HAP-1 (cell line): ENCODE measurements around the gene SLC12A3.
A peak's percentile ranks its signal among the peaks of the same experiment; 100 is the strongest.
"Not testable (repeated sequence)": the region's sequence is repeated elsewhere in the genome, so short reads cannot be mapped to it uniquely, and the experiment has no call there.

Source experiments
- DNase-seq, 2 experiments: peaks; one replicate each; pipeline ENCODE4 v3.0.0-alpha.2; 2016 to 2020; ENCODE audit warnings: low spot score in 2 of 2
- H3K27me3 ChIP-seq: fragments of 250-450 bp; sonication (Bioruptor Pico); 2 replicates; pipeline ENCODE4 v1.5.1; 2020; ENCODE audit warnings: low read depth, mild to moderate bottlenecking, moderate library complexity
- H3K36me3 ChIP-seq: fragments of 250-450 bp; sonication (Bioruptor Pico); replicated peaks from 2 replicates; pipeline ENCODE4 v1.5.1; 2020; ENCODE audit warnings: mild to moderate bottlenecking
- H3K4me1 ChIP-seq: fragments of 250-450 bp; sonication (Bioruptor Pico); 2 replicates; pipeline ENCODE4 v1.5.1; 2020; ENCODE audit warnings: mild to moderate bottlenecking
- H3K4me3 ChIP-seq: fragments of 250-450 bp; sonication (Bioruptor Pico); 2 replicates; pipeline ENCODE4 v1.5.1; 2020; ENCODE audit warnings: mild to moderate bottlenecking, moderate library complexity
- H3K9me3 ChIP-seq: fragments of 250-450 bp; sonication (Bioruptor Pico); 2 replicates; pipeline ENCODE4 v1.5.1; 2020; ENCODE audit warnings: mild to moderate bottlenecking, moderate library complexity
- in situ Hi-C: fragments of 300-500 bp; cut with MboI; formaldehyde crosslinking; loops from 3 replicates; pipeline ENCODE4 v1.14.3; 2020; ENCODE audit warnings: low sequenced_read_pairs, inconsistent platforms, mixed read lengths

SLC12A3 gene

DNA sequence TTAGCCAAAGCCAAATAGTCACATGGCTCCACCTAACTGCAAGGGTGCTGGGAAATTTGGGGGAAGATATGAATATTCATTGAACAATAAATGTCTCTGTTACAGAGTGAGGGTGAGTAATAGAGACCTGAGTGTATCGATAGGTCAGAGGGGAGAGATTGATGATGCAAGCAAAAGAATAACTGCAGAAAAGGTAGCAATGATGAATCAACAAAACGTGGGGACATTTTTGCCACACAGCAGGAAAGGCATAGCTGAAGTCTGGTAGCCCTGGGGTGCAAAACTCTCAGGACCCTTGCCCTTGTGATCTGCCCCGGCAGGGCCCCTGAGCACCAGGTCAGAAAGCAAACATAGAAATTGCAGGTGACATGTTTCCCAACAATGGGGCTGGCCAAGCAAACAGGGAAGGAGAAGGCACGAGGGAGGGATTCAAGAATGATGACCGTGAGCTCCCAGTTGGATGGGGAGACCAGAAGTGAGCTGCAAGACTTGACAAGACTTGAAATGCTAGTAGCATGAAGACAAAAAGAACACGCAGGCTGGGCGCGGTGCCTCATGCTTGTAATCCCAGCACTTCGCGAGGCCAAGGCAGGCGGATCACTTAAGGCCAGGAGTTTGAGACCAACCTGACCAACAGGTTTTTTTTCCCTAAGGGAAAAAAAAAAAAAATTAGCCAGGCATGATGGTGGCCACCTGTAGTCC, 54.2 kb downstream of the SLC12A3 start:
- Histone ChIP-seq H3K4me1 (no peaks in the 10 kb centered on the region), H3K4me3 (no peak overlapping the region), H3K27me3 (no peaks in the 10 kb centered on the region), H3K9me3 (no peaks in the 10 kb centered on the region), H3K36me3 (no peaks in the 10 kb centered on the region)
- DNase-seq, result no peak
- in situ Hi-C loops, result no loop called here

DNA sequence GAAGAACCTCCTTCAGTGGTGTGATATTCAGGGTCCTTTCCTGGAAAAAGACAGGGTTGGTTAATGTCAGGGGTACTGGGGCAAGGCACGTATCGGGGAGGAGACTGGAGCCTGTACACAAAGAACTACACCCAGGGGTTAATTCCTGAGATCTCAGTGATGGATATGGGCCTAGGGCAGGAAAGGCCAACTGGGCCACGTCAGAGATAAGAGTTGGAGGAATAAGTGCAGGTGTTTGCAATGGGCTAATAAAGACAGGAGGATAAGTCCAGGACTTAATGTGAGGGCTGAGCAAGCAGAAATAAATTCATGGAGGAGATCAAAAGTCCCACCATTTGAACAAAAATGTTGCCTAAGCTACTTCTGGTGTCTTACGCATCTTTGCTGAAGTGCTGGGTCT, 56.6 kb downstream of the SLC12A3 start:
- Histone ChIP-seq H3K4me3 (no peak overlapping the region), H3K4me1 (no peaks in the 10 kb centered on the region), H3K27me3 (no peaks in the 10 kb centered on the region), H3K36me3 (no peaks in the 10 kb centered on the region), H3K9me3 (no peaks in the 10 kb centered on the region)
- no peak for DNase-seq
- in situ Hi-C loops, result no loop called here

DNA sequence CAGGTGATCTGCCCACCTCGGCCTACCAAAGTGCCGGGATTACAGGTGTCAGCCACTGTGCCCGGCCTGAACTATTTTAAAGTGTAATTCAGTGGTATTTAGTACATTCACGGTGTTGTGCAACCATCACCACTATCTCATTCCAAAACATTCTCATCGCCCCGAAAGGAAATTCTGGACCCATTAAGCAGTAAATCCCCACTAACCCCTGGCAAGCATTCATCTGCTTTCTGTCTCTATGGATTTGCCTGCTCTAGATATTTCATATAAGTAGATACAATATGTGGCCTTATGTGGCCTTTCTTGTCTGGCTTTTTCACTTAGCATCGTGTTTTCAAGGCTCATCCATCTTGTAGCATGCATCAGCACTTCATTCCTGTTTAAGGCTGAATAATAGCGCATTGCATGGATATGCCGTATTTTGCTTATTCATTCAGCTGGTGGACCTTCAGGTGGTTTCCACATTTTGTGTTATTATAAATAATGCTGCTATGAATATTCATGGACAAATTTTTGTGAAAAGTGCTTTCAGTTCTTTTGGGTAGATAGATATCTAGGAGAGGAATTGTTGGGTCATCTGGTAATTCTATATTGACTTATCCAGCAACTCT, 58.6 kb downstream of the SLC12A3 start:
- DNase-seq, result no peak
- H3K4me1 ChIP-seq, result no peaks in the 10 kb centered on the region
- H3K36me3 ChIP-seq, result no peaks in the 10 kb centered on the region
- no peak overlapping the region for H3K4me3 ChIP-seq
- in situ Hi-C loops, result no loop called here
- H3K9me3 ChIP-seq, result no peaks in the 10 kb centered on the region
- no peaks in the 10 kb centered on the region for H3K27me3 ChIP-seq

DNA sequence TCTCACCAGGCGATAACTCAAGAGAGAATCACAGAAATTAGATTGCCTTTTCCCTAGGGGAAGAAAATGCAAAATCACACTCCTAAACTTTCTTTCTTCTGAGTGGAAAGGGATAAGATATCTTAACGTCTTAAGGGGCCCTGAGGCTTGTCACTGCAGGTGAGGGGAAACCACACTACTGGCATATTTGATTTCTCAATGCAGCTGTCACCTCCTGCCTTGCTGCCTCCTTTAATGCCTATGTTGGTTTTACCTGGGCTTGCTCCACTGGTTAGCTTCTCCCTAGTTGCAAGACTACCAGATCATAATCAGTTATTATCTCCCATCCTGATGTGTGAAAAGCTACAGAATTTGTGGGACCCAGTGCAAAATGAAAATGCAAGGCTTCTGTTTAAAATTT, 62.5 kb downstream of the SLC12A3 start:
- no peak for DNase-seq
- peaks cover 5% of the 10 kb centered on the region; the same call in 1 of the 2 replicates for H3K36me3 ChIP-seq
- no peaks in the 10 kb centered on the region for H3K27me3 ChIP-seq
- in situ Hi-C loops, result no loop called here
- H3K9me3 ChIP-seq, result no peaks in the 10 kb centered on the region
- H3K4me3 ChIP-seq, result no peak overlapping the region
- H3K4me1 ChIP-seq, result peaks cover 9% of the 10 kb centered on the region

DNA sequence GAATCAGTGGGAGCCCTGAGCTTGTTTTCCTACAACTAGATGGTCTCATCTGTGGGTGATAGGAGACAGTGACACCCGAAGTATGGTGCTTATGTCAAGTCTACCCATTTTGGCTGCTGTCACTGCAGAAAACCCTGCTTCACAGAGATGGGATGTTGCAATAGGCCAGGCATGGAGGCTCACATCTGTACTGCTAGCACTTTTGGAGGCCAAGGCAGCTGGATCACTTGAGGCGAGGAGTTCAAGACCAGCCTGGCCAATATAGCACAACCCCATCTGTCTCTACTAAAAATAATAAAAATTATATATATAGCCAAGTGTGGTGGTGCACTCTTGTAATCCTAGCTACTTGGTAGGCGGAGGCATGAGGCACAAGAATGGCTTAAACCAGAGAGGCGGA, 64.6 kb downstream of the SLC12A3 start:
- in situ Hi-C loops, result no loop called here
- no peak for DNase-seq
- peaks cover 23% of the 10 kb centered on the region for H3K36me3 ChIP-seq

DNA sequence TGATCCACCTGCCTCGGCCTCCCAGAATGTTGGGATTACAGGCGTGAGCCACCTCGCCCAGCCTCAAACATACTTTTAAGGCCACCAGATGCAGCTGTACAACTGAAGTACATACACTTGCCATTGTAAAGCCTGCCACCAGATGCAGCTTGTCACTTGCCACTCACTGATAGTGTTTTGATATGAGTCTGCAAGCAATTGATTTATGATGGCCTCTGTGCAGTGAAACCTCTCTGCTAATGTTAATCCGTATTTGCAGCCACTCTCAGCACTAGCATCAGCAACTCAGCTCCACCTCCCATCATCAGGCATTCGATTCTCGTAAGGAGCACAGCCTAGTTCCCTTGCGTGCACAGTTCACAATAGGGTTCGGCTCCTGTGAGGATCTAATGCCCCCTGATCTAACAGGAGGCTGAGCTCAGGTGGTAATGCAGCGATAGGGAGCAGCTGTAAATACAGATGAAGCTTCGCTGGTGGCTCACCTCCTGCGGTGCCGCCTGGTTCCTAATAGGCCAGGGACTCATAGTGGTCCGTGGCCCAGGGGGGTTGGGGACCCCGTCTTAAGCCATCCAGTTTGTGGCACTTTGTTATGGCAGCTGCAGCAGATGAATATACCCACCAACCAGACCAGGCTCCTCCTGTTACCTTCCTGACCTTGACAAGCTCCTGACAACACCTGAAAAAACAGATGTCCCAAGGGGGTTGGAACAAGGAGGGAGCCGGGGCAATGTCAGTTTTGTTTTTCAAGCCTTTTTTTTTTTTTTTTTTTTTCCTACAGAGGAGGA, 65.7 kb downstream of the SLC12A3 start:
- peak in 1 of 2 experiments; percentile 19 for DNase-seq
- Histone ChIP-seq H3K4me1 (peaks cover 20% of the 10 kb centered on the region), H3K36me3 (peaks cover 33% of the 10 kb centered on the region), H3K9me3 (no peaks in the 10 kb centered on the region), H3K4me3 (no peak overlapping the region), H3K27me3 (no peaks in the 10 kb centered on the region)
- in situ Hi-C loops, result no loop called here

More for the DNA sequence above, 64.6 kb downstream of the SLC12A3 start:
- Histone ChIP-seq H3K27me3 (no peaks in the 10 kb centered on the region), H3K4me1 (peaks cover 17% of the 10 kb centered on the region), H3K4me3 (no peak overlapping the region), H3K9me3 (no peaks in the 10 kb centered on the region)

DNA sequence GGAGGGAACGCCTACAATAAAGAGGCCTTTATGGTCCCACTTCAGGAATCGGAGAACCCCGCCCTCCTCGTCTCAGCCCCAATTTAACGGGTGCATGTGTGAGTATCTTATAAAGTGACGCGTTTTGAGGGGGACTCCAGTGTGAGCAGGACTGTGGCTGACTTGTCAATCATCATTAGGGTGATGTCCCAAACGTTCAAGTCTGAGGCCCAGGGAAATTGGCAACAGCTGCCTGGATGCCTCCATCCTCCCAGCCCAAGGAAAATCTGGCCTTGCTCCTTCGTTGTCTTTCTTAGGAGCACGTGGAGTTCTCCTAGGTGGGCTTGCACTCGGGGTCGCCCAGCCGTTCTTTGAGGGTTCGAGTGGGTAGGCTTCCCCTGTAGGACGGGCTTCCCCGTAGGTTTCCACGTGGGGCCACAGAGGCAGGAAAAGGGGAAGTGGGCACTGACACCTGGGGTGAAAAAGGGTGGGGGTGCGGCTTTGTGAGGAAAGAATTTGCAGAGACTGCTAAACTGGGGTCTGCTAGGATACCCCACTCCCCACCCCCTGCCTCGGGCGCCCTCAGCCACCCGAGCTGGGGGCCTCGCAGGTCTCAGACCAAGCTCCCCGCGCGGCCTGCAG, 66.4 kb downstream of the SLC12A3 start:
- Histone ChIP-seq H3K4me3 (peak overlapping the region; percentile 98), H3K4me1 (peaks cover 24% of the 10 kb centered on the region), H3K27me3 (no peaks in the 10 kb centered on the region), H3K9me3 (no peaks in the 10 kb centered on the region), H3K36me3 (peaks cover 40% of the 10 kb centered on the region)
- in situ Hi-C loops, result no loop called here
- peak; percentile 34 to 64 for DNase-seq

DNA sequence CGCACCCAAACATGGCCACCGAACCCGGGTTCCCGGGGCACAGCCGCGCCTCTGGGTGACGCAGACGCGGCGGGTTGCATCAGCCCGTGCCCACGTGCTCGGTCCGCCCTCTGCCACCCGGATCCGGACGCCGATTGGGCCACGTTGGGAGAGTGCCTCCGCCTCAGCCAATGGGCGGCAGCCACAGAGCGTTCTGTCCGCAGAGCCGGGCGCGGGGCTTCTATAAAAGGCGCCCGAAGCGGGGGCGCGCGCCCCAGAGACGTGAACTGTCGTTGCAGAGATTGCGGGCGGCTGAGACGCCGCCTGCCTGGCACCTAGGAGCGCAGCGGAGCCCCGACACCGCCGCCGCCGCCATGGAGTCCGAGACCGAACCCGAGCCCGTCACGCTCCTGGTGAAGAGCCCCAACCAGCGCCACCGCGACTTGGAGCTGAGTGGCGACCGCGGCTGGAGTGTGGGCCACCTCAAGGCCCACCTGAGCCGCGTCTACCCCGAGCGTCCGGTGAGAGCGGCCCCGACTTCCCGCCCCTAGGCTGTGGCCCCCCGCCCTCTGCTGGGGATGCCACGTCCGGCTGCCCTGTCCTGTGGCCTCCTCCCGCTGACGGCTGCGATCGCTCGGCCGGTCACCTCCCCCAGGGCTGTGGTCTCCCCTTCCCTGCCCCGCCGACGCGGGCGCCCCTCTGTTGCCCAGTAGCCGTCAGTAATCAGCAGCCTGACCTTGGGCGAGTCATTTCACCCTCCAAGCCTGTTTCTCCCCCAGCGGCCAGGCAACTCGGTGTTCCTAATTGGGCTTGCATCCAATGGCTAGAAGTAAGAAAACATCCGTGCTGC, 67.1 kb downstream of the SLC12A3 start, which contains the start of gene HERPUD1:
Gene HERPUD1, plus strand, starts transcription at position 251 of the 829 bp plus-strand sequence. Its CDS starts 103 bp downstream, at position 354.
- Histone ChIP-seq H3K4me1 (peaks cover 24% of the 10 kb centered on the region), H3K27me3 (no peaks in the 10 kb centered on the region), H3K36me3 (peaks cover 47% of the 10 kb centered on the region), H3K4me3 (peak within 1 kb of the TSS; percentile 98), H3K9me3 (no peaks in the 10 kb centered on the region)
- in situ Hi-C loops, result no loop called here
- peak; percentile 89 to 98 for DNase-seq

DNA sequence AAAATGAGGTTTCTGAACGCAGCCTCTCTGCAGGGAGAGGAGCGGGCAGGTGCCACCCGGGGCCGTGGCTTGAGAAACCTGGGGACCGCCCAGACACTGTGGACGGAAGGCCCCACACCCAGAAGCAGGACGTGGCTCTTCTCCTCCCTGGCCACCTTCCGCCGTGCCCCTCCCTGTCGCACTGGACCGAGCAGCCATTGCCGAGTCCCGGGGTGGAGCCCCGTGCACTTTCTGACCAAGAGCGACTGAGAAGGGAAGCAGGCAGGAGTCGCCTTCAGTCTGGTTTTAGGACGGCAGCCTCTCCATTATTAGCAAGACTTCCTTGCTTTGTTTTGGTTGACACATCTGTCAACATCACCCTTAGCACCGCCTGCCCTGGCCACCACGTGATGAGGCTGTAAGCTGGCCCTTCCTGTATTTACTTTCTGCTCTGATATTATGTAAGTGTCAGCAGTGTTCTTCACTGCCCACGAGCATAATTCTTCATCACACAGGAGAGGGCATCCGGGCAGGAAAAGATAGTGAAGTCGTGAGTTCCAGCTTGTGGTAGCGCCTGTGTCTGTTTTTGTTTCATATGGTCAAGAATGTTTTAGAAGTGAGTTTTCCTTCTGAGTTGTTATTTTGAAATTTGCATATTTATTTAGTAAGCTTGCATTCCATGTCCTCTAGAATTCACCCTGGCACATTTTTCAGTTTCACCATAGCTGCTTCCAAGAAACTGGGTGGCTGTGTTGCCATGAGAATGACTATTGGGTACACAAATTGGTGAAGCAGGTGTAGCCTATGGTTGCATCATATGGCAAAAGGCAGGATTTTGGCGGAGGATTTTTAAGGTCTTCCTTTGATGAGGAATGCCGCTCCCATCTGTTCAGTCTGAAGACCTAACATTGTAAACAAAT, 68.0 kb downstream of the SLC12A3 start:
- no peaks in the 10 kb centered on the region for H3K9me3 ChIP-seq
- H3K27me3 ChIP-seq, result no peaks in the 10 kb centered on the region
- peaks cover 24% of the 10 kb centered on the region for H3K4me1 ChIP-seq
- in situ Hi-C loops, result no loop called here
- DNase-seq, result peak; percentile 72 to 81
- peak overlapping the region; percentile 98 for H3K4me3 ChIP-seq
- H3K36me3 ChIP-seq, result peaks cover 55% of the 10 kb centered on the region

DNA sequence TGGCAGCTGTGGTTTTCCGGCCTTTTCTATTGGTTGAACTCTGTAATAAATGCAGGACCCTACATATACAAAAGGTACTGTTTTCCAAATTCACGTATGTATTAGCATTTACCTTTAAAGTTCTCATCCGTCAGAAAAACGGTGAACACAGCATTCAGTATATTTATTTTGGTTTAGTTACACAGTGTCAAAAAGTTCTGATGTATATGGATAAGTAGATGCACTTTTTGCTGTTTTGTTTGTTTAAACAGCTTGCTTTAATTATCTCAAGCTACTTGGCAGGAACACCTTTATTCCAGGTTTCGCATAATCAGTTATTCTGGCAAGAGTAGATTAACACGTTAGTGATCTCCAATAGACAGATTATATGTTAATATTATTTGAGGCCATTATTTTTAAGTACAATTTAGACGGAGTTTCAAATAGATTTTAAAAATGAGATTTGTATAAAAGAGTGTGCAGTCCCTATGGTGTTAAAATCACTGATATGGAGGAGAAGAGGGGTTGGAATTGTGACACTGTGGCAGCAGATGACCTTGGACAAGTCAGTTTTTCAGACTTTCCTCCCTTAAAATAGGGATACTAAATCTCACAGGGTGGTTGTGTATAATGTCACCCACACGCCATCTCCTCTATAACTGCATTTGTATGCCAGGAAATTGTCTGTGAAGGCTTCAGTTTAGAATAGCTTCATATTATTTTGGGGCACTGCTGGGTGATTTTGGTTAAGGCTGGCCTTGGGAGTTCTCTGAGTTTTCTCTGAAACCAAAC, 69.0 kb downstream of the SLC12A3 start:
- Histone ChIP-seq H3K4me1 (peaks cover 24% of the 10 kb centered on the region), H3K9me3 (no peaks in the 10 kb centered on the region), H3K27me3 (no peaks in the 10 kb centered on the region), H3K4me3 (peak overlapping the region; percentile 98), H3K36me3 (peaks cover 66% of the 10 kb centered on the region)
- DNase-seq, result no peak
- in situ Hi-C loops, result no loop called here

DNA sequence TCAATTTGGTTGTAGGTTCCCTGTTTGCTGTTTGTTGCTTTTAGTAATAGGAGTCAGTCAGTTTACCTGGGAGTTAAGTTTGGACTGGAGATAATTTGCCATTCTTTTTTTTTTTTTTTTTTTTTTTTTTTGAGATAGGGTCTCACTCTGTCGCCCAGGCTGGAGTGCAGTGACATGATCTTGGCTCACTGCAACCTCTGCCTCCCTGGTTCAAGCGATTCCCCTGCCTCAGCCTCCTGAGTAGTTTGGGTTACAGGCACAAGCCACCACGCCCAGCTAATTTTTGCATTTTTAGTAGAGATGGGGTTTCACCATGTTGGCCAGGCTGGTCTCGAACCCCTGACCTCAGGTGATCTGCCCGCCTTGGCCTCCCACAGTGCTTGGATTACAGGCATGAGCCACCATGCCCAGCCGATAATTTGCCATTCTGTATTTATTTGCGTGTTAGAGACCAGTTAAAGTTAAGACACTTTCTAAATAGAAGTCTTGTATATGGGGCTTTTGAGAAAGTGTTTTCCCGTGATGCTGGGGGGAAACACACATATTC, 69.7 kb downstream of the SLC12A3 start:
- not testable (repeated sequence) for H3K27me3 ChIP-seq, DNase-seq, H3K9me3 ChIP-seq
- in situ Hi-C loops, result loop anchor here (5.0 kb wide), 1 partner anchor 67 kb away; the partner anchor contains the start of gene SLC12A3
- H3K4me1 ChIP-seq, result peaks cover 24% of the 10 kb centered on the region
- H3K36me3 ChIP-seq, result peaks cover 72% of the 10 kb centered on the region
- H3K4me3 ChIP-seq, result peak overlapping the region; percentile 98
